CD4-positive, alpha-beta T cell treated with Interleukin-17A for 4 hours (primary cell): ENCODE measurements around the gene MYCBPAP.
A peak's percentile ranks its signal among the peaks of the same experiment; 100 is the strongest.

Experiments used
- DNase-seq: peaks from one replicate; pipeline ENCODE4 v3.0.0-alpha.2; 2020; ENCODE audit warnings: mixed read lengths

Gene MYCBPAP

GRCh38 chr17:50507871-50508572, at the start of gene MYCBPAP:
MYCBPAP (plus strand) TSS chr17:50508439; CDS start chr17:50508675, 236 bp downstream.
- peak; percentile 84 for DNase-seq

- DNase-seq = no peak
These were observed 49.2 kb upstream of the MYCBPAP start for GRCh38 chr17:50458701-50459676.

DNA sequence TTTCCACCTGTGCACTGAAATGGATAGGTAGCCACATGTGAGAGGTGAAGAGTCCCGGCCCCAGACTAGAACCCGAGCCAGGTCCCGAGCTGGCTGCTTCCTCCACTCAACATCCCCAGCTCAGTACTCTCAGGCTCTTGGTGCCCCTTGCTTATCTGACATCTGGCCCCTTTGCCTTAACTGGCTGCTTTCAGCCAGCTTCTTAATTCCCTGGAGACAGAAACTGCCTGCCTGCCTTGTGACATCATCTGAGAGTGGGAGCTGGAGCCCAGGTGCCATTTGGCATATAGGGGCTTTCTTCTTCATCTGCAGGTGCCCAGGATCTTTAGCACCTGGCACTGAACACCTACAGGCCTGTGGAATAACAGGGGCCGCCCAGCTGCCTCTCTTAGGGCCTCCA, 48.5 kb upstream of the MYCBPAP start:
- DNase-seq = no peak

- no peak for DNase-seq
These were observed 47.3 kb upstream of the MYCBPAP start for GRCh38 chr17:50460831-50461526.

- no peak for DNase-seq
These were observed 46.6 kb upstream of the MYCBPAP start for GRCh38 chr17:50461550-50462132.

DNA sequence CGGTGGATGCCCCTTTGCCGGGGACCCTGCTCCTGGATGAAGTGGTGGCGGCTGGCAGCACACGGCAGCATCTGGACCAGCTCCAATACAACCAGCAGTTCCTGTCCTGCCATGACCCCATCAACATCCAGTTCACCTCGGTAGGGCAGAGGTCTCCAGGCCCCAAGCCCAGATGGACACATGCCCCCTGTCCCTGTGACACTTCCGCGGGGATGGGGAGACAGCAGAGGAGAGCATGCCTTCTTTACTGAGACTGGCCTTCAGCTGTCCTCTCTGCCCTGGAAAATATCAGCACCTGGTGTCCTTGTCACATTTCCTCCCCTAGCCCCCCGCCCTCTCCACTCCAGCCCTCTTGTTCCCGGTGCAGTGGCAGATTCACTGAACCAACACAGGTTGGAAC, 45.8 kb upstream of the MYCBPAP start:
- no peak for DNase-seq

- no peak for DNase-seq
These were observed 44.1 kb upstream of the MYCBPAP start for GRCh38 chr17:50464121-50464520.

DNA sequence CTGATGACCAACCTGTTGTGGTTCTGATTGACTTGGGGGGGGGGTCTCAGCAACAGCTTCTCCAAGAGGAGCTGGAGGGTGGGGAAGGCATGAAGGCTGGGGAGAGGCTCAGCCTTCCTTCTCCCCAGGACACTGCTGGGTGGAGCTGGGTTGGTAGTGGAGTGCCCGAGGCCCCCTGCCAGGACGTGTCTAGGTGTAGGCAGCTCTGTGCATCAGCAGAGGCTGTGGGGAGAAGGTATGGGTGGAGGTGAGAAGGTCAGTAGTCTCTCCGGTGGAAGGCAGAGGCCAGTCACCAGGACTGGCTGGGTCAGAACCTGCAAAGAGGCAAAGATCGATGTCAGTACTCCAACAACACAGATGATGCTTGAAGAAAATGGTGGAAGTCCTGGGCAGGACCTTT, 43.5 kb upstream of the MYCBPAP start:
- no peak for DNase-seq

- DNase-seq = no peak
These were observed 43.1 kb upstream of the MYCBPAP start for GRCh38 chr17:50465171-50465570.

DNA sequence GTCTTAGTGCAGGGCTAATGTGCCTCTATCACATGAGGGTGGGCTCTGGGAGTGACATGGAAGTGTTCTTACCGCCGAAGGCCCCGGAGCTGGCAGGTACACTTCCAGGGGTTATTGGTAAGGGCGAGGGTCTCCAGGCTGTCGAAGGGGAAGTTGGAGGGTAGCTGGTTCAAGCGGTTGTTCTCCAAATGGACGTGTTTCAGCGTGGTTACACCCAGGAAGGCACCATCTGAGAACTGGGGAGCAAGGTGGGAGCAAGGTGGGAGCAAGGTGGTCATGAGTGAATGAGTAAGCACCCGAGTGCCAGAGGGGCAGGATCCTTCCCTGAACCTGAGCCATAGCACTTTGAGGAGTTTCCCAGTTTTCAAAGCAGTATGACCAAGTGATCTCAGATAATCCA, 42.6 kb upstream of the MYCBPAP start:
- DNase-seq = no peak

- no peak for DNase-seq
These were observed 41.7 kb upstream of the MYCBPAP start for GRCh38 chr17:50466371-50467113.

DNA sequence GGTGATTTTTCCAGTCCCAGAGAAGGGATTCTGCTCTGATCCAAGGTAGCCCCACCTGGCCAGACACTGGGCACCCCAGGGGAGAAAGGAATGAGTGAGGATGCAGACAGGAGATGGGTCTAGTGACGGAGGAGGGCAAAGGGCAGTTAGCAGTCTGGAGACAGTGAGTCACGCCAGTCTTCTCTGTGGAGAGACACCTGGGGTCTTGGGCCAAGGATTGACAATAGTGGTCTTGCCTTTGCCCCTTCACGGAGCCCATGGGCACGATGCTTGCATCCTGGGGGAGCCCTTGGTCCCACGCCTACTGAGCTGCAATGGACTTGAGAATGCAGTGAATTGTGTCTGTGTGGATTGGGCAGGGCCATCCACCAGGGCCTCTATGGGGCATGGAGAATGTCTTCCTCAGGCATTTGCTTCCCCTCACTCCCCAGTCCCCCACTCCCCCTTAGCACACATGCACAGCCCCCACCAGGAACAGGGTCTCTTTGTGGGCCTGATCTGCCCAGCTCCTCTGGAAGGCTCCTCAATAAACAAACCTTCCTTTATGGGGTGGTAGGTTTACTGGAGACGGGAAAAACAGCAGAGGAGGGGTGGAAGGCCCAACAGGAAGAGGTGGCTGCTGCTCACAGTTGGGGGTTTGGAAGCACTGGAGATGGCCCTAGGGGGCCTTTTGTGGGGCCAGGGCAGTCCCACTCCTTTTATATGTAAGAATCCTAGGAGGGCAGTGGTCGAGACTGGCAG, 41.0 kb upstream of the MYCBPAP start:
- DNase-seq = no peak

- no peak for DNase-seq
These were observed 40.4 kb upstream of the MYCBPAP start for GRCh38 chr17:50467855-50468303.

GRCh38 chr17:50468304-50469207, 39.7 kb upstream of the MYCBPAP start, which contains the start of gene CHAD:
CHAD (minus strand) TSS chr17:50468880; CDS start chr17:50468813, 67 bp downstream.
- DNase-seq = peak; percentile 15

GRCh38 chr17:50469208-50469605, 39.0 kb upstream of the MYCBPAP start:
- no peak for DNase-seq

GRCh38 chr17:50469671-50470305, 38.5 kb upstream of the MYCBPAP start:
- DNase-seq = no peak

DNA sequence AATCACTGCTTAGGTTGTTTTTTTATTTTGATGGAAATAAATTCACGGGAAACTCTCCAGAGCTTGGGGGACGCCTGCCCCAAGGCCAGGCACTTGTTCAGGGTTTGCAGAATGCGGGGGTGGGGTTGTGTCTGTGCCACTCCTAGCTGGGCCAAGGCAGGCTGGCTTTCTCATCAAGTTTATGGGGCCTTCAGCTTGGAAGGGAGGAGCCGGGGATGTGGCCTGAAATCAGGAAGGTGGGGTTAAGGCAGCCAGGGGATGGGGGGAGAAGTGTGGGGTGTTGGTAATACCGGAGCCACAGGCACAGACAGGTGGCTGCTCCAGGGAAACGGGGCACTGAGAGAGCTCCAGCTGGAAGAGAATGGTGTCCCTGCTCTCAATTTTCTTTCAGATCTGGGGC, 37.8 kb upstream of the MYCBPAP start:
- DNase-seq = no peak

DNA sequence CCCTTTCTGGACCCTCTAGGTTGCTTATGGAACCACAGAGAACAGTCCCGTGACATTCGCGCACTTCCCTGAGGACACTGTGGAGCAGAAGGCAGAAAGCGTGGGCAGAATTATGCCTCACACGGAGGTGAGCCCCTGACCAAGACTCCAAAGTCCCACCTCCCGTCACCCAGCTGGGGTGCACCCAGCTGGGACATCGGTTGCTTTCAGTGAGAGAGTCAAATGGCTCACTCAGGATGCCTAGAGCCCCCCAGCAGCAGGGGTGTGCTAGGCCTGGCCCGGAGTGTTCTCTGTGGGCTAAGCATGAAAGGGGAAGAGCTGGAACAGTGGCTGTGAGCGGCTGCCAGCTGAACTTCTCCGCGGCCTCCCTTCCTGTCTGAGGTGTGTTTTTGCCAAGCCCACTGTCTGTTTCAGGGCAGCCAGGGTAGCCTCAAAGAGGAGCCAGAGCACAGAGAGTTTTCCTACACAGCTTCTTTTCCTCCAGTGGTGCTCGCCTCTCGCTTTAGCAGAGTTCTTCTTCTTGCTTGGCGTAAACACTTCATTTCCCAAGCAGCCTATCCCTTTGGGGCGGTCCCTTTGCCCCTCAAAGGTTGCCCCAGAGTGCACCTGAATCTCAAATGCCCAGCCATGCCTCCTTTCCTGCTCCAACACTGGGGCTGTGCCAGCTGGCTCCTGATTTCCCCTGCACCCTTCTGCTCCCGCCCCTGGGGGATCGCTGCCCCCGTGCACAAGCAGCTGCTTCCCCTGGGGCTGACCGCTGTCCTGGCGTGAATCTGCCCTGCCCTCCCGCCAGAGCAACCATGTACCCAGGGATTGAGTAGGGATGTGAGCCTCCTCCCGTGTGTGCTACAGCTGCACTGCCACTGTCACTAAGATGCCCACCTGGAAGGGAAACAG, 37.0 kb upstream of the MYCBPAP start:
- no peak for DNase-seq

GRCh38 chr17:50472286-50472685, 36.0 kb upstream of the MYCBPAP start:
- DNase-seq = no peak
